GM21367 (cell line): ENCODE results near the gene ATP4A.

Experiments used
- ATAC-seq: cut with Tn5 transposase; IDR thresholded peaks from one replicate; pipeline ENCODE4 v1.9.1; 2021; ENCODE audit not compliant: unreplicated experiment

The ATP4A gene

DNA sequence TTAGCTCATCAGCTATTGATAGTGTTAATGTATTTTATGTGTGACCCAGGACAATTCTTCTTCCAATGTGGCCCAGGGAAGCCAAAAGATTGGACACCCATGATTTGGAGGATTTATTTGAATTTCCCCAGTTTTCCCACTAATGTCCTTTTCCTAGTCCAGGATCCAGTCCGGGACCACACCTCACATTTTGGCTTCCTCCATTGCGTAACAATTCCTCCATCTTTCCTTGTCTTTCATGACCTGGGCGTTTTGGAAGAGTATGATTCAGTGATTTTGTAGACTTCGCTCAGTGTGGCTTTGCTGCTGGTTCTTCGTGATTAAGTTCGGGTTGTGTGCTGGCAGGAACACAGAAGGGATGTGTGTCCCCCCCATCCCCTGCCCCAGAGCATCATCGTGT lies 3.3 kb upstream of the ATP4A start:
- ATAC-seq, result no peak

DNA sequence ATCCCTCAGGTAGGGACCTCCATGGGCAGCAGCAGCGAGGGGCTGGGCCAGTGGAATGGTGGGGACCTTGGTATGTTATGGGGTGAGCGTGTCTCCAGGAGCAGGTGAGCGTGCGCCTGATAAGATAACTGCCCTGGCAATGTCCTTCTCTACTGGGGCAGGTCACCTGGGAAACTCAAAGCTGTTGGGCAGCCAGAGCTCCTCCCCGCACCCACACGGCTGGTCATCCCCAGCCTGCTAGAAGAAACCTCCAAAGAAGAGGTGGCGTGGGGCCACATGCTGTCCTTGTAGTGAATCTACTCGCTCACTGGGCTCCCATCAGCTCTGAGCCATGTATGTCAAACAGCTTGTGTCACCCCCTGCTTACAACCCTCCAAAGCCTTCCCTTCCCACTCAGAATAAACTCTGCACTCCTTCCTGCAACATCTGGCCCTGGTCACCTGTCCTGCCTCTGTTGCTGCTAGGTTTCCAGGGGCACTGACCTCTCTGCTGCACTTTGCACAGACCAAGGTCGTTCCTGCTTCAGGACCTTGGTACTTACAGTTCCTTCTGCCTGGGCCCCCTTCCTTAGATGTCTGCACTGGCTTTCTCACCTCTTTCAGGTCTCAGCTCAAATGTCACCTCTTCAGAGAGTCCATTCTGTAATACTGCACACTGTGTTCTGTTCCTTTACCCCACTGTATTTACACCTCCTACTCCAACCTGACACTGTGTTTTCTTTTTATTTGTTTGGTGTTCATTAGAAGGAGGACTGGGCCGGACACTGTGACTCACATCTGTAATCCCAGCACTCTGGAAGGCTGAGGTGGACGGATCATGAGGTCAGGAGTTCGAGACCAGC lies 1.8 kb upstream of the ATP4A start:
- ATAC-seq, result no peak

DNA sequence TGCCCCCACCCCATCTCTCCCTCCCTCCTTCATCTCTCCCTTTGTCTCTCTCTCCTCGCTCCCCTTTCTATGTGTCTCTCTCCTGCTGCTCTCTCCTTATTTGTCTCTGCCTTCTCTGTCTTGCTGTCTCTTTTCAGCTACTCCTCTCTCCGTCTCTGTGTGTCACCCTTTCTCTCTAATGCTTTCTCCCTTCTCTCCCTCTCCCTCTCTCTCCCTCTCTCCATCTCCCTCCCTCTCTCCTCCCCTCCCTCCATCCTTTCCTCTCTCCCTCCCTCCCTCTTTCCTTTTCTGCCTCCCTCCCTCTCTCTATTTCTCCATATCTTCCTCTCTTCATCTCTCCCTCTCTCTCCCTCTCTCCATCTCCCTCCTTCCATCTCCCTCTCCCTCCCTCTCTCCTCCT lies 682 bp downstream of the ATP4A start:
- no peak for ATAC-seq

DNA sequence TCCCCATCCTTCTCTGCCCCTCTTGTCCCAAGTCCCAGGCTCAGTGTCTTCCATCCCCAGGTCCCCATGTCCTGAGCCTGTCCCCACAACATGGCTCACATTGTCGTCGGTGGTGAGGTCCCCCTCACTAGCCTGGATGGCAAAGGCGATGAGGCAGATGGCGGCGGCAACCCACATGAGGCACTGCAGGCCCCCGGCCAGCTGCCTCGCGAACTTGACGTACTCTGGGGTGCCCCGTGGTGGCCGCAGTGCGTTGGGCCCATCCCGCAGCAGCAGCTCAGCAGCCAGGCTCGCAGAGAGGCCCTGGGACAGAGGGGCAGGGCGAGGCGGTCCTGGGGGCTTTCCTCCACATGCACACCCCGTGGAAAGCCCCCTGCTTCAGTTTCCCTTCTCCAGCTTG lies 1.1 kb downstream of the ATP4A start:
- ATAC-seq, result no peak

DNA sequence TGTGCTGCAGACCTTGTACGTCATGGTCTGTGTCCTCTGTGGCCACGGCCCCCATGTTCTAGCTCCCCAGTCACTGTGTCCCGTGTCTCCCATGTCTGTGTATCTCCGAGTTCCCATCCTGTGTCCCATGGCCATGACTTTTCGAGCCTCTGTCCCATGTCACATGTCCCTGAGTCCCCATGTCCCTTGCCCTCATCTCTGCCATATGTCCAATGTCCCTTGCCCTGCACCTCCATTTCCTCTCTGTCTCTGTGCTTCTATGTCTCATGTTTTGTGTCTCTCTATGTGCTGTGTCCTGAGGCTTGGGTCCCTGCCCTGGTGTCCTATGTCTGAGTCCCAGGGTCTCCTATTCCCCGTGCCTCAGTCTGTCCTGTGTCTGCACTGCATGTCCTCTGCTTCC lies 2.0 kb downstream of the ATP4A start:
- ATAC-seq, result no peak

DNA sequence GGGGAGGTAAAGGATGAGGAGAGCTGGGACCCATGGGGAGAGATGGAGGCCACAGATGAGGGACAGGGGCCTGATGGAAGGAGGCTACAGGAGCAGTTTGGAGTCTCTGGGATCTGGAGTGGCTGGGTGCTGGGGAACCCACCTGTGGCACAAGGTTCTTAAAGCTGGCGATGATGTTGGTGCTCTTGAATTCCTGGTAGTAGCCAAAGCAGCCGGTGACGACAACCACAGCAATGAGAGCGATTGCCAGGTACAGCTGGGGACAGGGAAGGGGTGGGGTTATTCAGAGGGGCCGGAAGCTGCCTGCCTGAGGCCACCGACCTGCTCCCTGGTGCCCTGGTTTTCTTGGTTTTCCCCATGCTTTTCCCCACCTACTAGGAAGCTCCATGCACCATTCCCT lies 2.8 kb downstream of the ATP4A start:
- no peak for ATAC-seq

DNA sequence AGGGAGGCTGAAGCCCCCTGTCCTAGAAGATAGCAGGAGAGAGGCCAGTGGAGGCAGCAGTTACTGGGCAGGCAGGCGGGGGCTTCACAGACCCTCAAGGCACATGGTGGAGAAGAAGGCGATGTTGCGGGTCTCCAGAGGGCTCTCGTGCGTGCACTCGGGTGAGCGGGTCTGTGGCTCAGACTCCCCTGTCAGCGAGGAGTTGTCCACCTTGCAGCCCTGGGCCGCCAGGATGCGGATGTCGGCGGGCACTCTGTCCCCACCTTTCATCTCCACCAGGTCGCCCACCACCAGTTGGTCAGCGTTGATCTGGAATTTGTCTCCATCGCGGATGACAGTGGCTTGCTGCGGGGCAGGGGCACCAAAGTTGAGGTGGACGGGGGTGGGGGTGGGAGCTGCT lies 3.2 kb downstream of the ATP4A start:
- no peak for ATAC-seq

DNA sequence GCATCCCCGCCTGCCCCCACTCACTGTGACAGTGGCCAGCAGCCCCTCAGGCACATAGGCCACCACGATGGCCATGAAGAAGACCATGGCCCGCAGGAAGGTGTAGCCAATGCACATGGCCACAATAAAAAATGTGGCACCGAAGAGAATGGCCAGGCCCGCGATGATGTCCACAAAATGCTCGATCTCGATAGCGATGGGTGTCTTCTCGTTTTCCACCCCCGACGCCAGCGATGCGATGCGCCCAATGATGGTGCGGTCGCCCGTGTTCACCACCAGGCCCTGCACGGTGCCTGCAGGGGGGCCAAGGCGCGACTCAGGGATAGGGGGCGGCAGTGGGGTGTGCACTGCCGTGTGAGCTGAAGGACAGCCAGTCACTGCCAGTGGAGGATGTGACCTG lies 3.7 kb downstream of the ATP4A start:
- no peak for ATAC-seq

DNA sequence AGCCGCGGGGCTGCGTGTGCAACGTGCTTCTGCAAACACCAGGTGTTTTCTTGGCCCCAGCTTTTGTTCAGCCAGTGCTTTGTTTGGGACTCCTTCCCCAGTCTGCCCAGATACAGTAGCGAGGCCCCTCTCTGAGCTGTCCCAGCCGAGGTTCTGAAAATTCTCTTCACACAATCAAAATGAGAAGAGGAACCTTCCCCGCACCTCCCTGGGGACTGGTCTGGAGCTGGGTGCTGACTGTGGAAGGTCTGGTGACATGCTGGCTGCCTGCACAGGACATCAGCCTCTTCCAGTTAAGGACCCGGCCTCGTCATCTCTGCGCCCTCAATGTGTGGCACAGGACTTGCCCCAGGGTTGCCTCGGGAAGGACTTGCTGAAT lies 4.2 kb downstream of the ATP4A start:
- no peak for ATAC-seq

DNA sequence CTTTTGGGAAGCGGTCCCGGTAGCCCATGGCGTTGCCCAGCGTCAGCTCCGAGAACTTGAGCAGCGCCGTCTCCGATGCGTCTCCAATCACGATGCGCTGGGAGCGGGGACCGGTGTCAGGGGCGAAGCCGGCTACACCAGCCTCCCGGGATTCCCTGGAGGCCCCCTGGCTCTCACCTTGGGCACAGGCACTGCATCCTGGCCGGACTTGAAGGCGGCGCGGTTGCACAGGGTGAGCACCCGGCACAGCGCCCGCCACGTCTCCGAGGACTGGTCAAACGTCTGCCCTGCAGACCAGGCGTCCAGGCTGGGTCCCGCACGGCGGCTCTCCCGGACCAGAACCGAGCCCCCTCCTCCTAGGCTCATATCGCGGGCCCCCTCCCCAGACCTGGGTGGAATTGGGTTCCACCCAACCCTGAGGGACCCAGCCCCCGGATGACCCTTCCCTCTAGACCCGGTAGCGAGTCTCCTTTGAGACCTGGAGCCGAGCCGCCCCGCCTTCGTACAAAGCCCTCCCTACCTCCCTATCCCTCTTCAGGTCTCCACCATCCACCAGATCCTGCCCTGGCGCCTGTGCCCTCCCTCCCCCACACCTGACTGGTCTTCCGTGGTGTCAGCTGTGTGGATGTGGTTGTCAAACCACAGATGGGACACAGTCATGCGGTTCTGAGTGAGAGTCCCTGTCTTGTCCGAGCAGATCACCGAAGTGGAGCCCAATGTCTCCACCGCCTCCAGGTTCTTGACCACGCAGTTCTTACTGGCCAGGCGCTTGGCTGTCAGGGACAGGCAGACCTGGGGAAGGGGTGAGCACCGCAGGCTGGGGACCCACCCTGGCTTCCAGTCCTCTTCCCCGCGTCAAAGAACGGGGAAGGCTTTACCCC lies 4.8 kb downstream of the ATP4A start:
- ATAC-seq, result no peak

DNA sequence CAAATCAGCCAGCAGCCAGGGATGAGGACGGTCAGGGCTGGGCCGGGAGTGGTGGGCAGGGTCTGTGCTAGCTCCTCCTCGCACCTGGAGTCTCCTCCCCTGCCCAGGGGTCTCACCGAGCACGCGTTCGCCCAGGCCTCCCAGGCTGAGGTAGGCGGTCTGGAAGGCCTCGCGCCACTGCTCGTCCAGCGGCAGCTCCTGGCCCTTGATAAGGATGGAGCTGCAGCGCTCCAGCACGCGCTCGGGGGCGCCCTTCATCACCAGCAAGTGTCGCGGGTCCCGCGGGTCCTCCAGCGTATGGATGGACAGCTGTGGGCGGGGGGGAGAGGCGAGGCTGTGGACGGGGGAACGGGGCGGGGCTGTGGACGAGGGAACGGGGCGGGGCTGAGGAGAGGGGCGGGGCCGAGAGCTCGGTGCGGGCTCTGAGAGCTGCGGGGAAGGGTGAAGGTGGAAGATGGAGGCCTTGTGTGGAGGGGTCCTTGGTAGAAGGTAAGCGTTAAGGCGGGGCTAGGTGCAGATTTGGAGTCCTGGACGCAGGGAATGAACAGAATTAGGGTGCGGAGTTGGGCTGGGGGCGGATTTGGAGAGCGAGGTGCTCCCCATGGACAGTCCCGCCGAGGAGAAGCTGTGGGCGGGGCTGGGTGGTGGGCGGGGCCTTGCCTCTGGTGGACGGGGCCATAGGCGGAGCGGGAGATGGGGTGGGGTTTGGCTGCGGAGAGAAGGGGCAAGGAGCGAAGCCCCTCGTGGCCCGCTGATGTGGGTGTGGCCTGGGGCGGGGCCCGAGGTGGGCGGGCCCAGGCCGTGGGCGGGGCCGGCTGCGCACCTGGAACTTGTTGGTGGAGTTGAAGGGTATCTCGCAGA lies 5.7 kb downstream of the ATP4A start:
- no peak for ATAC-seq

DNA sequence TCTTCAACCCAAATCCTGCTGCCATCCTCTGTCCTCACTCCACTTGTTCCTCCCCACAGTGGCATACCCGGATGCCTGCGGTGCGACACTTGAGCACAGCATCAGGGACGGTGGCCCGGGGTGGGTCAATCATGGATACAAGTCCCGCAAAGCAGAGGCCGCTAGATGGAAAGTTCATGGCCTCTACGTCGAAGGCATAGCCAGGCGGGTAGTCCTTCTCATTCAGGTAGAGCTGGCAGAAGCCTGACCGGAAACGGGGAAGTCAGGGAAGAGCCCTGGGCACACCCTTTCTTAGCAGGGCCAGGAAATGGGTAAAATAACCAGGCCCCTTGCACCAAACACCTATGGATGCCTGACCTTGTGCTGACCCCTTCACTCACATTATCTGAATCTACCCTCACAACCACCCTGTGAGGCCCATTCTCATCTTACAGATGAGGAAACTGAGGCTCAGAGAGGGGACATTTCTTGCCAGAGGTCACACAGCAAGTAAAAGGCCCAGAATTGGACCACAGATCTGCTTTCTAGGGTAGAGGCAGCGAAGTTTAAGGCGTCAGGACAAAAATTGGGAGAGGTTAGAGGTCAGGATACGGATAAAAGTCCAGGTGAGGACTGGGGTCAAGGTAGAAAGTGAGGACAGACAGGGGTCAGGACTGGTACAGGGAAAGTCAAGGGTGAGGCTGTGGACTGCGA lies 6.5 kb downstream of the ATP4A start:
- no peak for ATAC-seq

DNA sequence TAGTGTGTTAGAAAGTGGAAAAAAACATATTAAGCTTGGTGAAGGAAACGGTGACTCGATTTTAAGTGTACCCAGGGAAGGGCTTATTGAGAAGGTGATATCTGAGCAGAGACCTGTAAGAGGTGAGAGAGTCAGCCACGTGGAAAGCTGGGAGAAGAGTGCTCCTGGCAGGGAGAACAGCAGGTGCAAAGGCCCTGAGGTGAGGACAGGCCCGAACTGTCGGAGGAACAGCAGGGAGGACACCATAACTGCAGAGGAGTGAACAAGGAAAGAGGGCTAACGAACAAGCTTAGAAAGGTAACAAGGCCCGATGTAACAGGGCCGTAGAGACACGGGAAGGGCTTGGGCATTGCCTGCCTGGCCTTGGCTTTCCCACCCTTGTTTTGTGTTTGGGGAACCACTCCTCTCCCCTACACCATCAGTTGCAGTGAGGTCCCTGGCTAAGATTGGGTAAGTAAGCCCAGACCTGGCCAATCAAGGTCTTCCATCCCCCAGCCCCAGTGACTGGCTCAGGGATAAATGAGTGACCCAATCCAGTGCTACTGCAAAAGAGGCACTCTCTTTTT lies 7.3 kb downstream of the ATP4A start:
- ATAC-seq, result no peak

DNA sequence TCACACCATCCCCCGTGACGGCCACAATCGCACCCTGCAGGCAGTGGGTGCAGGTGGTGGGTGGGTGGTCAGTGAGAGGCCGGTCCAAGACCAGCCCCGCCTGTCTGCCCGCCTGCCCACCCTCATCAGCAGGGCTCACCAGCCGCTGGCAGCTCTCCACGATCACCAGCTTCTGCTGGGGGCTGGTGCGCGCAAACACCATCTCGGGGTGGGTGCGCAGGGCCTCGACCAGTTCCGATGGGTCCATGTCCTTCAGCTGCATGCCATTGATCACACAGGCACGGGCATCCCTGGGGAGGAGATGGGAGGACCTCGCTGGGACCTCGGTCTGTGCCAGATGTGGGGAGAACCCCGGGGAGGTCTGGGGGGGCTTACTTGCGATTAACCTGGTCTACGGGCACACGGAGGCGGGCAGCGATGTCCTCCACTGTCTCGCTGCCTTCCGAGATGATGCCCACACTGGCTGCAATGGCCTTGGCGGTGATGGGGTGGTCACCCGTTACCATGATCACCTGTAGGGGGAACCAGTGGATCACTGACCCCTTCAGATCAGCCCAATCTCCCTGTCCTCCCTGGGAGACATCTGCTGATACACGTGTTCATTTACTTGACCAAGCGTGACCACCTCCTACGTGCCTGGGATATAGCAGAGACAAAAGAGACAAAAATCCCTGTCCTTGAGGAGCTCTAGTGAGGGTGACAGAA lies 8.0 kb downstream of the ATP4A start:
- no peak for ATAC-seq

DNA sequence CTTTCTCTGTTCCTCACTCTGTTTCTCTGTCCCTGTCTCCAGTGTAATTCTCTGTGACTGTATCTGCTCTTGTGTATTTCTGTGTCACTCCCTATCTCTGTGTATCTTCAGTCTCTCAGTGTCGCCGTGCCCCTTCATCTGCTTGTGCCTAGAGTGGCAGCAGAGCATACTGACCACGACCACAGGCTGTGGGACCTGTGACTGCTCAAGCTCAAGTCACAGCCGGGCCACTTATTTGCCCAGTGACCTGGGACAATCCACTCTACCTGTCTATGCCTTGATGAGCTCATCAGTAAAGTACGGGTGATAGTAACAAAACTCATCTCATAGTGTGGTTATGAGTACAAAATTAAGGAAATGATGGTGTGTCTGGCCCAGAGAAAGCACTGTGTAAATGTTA lies 9.4 kb downstream of the ATP4A start:
- no peak for ATAC-seq

DNA sequence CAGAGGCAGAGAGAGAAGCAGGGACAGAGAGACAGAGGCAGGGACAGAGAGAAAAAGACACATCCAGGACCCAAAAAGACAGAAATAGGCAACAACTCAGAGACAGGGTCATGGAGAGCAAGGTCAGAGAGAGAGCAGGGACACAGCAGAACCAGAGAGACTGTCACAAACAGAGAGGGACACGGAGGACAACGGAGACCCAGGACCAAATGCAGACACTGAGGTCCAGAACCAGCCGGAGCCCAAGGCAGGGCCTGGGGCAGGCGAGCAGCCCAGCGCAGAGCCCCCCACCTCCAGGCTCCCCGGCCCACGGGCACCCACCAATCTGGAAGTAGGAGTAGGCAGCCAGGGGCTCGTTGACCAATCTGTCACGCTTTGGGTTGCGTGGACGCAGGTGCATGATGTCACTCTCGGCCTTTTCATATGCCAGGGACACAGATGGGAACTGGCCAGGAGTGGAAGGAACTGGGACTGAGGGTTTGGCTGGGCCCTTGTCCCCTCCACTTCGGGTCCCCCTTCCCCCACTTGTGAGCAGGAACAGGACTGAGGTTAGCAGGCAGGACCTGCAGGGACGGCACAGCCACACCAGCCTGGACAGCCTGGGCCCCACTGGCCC lies 10.0 kb downstream of the ATP4A start:
- no peak for ATAC-seq

DNA sequence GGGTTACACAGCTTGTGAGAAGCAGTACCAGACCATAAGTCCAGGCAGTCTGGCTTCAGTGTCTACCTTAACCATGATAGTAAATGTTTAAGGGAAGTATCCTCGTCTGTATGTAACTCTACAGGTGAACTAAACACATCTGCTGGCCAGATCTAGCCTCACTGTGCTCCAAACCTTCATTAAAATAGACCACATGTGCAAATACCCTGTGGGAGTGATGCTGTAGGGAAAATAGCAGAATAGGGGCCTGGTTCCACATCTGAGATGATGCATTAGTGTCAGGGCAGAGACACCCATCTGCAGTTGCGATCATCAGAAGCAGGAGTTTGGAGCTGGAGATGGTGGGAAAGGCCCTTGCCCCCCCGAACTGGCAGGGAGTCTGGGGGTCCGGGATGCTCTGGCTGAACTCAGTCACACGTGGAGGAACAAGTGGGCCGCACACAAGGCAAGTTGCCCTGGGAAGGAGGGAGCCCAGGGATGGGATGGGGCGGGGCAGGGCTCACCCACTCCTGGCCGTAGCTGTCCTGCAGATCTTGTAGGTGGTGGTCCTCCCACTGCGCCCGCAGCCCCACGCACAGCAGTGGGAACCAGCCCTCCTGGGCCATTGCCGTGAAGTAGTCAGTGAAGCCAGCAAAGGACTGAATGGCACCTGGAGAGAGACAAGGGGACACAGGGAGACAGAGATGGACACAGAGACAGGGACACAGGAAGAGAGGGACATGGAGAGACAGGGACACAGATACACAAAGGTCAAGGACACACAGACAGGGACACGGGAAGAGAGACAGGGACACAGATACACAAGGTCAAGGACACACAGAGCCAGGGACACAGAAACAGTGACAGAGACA lies 10.7 kb downstream of the ATP4A start:
- no peak for ATAC-seq

DNA sequence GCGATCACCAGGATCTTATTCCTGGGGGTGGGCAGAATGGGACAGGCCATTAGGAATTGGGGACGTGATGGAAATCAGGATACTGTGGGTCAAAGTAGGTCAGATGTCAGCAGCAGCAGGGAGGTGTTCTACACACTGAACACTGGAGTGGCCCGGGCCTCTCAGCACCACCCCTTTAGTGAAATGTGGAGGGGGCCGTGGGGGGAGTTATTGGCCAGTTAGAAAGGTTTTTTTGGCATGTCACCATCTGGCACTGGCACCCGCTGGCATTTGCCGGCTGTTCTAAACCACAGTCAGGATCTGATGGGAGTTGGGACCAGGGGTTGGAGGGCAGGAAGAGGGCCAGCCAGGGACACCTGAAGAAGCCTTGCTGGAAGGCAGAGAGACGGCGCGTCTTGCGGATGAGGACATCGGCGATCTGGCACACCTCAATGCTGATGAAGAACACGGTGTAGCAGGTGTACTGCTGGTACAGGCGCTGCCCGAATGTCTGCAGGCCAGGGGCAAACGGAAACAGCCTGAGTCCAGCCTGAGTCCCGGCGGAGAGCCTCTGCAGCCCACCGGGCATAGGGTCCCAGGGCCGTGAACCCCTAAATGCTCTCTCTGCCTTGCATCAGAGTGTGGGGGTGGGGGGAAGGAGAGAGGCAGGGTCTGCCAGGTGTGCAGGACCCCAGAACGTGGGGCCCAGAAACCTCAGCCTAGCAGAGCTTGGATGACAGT lies 12.2 kb downstream of the ATP4A start:
- no peak for ATAC-seq
